Endometrial microvascular endothelial cells (primary cell): ENCODE data around the gene SORBS1. TPM values are rescaled to one million over a fixed set of nuclear protein-coding genes. Genes with fewer than 3 reads are reported as not detected.
"Not testable (repeated sequence)": the region's sequence is repeated elsewhere in the genome, so short reads cannot be mapped to it uniquely, and the experiment has no call there.

ENCODE experiments used
- in situ Hi-C: cut with HindIII; loops from 2 replicates; pipeline ENCODE4 v1.10.0; 2017; ENCODE audit warnings: low sequenced_read_pairs, low pct_unique_long_range_greater_than_20kb; ENCODE audit errors: inconsistent ontology term
- total RNA-seq: library from RNA; depleted of rRNA; stranded (reverse); fragments of >200 nt; gene quantifications from one replicate; pipeline ENCODE4 v1.2.3, GENCODE V29; 2015; ENCODE audit errors: inconsistent ontology term

The SORBS1 gene
- total RNA-seq, 1 donor from 2014 or later = 4.5 TPM

DNA sequence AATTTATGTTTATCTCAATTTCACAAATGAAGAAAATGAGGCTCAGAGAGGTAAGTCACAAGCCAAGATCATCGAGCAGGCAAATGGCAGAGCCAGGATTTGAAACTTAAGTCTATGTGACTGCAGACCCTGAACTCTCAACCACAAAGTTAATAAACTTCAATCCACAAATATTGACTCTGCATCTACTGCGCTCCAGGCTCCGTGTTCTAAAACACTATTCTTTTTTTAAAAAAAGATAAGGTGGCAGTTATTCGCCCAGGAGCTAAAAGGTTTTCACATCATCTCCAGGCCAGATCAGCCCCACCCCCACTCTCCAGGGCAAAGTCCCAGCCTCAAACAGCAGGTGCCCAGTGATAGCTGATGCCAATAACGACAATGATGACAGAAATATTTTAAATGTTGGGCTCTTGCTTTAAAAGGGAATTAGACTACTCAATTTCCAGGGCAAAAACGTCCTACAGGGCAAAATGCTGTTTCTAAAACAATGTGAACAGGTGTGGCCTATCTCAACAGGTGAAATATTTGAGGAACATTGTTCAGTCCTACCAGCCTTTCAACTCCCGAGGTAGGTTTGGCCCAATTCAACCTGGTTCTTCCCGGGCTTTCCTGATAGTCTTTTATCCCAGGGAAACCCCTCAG, 85.2 kb downstream of the SORBS1 start:
- in situ Hi-C loops = no loop called here

GRCh38 chr10:95475003-95475383, 86.2 kb downstream of the SORBS1 start:
- in situ Hi-C loops = no loop called here

DNA sequence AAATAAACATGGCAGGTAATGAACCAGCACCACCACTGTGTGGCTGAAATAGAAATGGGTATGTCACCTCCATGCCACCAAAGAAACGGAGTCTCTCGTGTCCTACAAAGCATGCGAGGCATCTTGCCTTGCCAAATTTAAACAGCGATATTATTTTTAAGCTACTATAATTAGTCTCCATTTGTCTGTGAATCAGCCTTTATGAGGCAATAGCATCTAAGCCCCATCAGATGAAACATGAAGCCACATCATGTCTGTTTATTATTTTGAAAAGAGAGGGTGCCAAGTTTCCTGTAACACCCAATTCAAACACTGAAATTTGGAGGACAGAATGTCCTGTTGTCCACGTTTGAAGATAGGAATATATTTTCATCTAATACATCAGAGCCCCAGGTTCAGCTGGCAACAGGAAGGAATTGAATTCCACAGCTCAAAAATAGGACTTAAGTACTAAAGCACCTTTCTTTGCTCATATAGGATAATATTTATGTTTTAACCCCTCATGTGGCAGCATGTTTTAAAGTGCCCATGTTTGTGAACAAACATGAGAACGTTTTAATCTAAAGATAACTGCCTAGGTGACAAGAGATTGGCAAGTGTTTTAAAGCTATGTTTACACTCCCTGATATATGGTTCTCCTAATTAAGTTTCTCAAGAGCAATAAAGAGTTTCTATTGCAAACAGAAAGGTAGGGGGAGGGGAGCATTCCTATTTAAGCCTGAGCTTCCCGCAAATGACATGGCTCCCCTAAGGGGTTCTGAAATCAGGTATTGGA, 86.8 kb downstream of the SORBS1 start:
- in situ Hi-C loops = no loop called here

- in situ Hi-C loops = no loop called here
These were observed 88.7 kb downstream of the SORBS1 start for GRCh38 chr10:95472304-95473088.

- in situ Hi-C loops = no loop called here
These were observed 91.5 kb downstream of the SORBS1 start for GRCh38 chr10:95469676-95470075.

- in situ Hi-C loops = no loop called here
These were observed 91.9 kb downstream of the SORBS1 start for GRCh38 chr10:95469251-95469650.

- in situ Hi-C loops = not testable (repeated sequence)
These were observed 93.5 kb downstream of the SORBS1 start for GRCh38 chr10:95467642-95468041.

DNA sequence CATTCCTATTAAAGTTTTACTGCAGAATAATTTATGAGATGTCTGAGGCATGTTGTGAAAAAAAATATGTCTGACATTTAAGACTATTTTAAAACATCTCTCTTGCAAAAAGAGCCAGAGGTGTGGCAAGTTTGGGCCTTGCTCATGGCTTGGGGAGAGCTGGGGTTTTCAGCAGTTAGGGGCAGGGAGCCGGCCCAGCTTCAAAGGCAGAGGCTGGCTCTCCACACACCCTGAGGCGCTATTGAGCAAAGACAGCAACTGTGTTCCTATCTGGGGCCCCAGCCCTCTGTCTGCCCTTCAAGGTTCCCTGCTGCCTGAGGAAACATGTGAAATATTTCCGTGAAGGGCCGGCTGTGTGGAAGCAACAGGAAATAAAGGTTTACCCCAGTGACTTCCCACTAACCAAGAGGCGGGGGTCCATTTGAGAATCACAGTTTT, 94.0 kb downstream of the SORBS1 start:
- in situ Hi-C loops = no loop called here

GRCh38 chr10:95466436-95466835, 94.7 kb downstream of the SORBS1 start:
- in situ Hi-C loops = no loop called here

- in situ Hi-C loops = no loop called here
These were observed 96.9 kb downstream of the SORBS1 start for GRCh38 chr10:95464280-95464679.

GRCh38 chr10:95462740-95463667, 98.2 kb downstream of the SORBS1 start:
- in situ Hi-C loops = no loop called here

DNA sequence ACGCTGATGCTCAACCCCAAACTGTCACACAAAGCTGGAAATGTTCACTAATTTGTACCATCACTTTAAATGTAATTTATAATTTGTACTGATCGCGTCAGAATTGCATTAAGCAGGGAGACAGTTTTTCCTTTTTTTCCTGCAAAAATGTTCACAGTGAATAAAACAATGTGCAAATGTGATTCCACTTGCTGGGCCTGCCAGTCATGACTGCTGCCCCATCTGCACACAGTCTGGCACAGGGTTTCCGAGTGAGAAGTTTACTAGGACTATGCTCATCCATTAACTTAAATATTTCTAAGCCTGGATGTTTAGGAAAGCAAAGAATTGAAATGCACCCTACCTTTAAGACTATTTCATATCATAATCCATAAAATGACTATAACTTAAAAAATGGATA, 99.6 kb downstream of the SORBS1 start:
- in situ Hi-C loops = no loop called here

- in situ Hi-C loops = no loop called here
These were observed 101.6 kb downstream of the SORBS1 start for GRCh38 chr10:95459446-95460045.

- in situ Hi-C loops = no loop called here
These were observed 102.3 kb downstream of the SORBS1 start for GRCh38 chr10:95458871-95459270.

- in situ Hi-C loops = no loop called here
These were observed 103.2 kb downstream of the SORBS1 start for GRCh38 chr10:95458014-95458413.

- in situ Hi-C loops = no loop called here
These were observed 103.8 kb downstream of the SORBS1 start for GRCh38 chr10:95457319-95457886.

- in situ Hi-C loops = no loop called here
These were observed 104.7 kb downstream of the SORBS1 start for GRCh38 chr10:95456516-95456915.

DNA sequence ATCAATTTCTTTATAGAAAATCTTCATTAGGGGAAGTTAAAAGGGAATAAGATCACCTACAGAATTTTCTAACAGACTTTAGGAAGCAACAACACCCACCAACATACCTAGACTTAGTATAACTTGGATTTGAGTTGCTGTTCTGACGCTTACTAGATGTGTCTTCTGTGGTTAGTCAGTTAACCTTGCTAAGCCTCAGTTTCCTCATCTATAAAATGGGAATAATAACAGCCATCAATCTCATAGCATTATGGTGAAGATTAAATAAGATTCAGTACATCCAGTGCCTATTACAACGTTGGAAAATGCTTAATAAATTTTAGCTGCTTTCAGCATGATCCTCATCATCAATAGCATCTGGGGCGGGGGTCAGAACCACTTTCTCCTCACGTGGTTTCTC, 106.2 kb downstream of the SORBS1 start:
- in situ Hi-C loops = no loop called here
